ENCODE results near the gene MFSD11. TPM values are rescaled to one million over a fixed set of nuclear protein-coding genes. Genes with fewer than 3 reads are reported as not detected.

MFSD11 gene
- total RNA-seq, 1 donor from 2014 or later, result 31.1 TPM

- DNase-seq (ENCODE audit: low spot score), result no peak
- H3K27ac Mint-ChIP-seq (ENCODE audit: unreplicated experiment), result peak overlapping the region; percentile 97
- H3K36me3 Mint-ChIP-seq (ENCODE audit: low read depth), result no peaks in the 10 kb centered on the region
- no peaks in the 10 kb centered on the region for H3K27me3 Mint-ChIP-seq (ENCODE audit: low read depth)
- TF ChIP-seq CTCF (IDR thresholded peaks at IDR 0.05), result no peak
- peaks cover 78% of the 10 kb centered on the region for H3K4me1 Mint-ChIP-seq (ENCODE audit: low read depth)
- H3K9me3 Mint-ChIP-seq (ENCODE audit: low read depth), result no peaks in the 10 kb centered on the region
- peak overlapping the region; percentile 64 for H3K4me3 Mint-ChIP-seq (ENCODE audit: unreplicated experiment)
Observed at GRCh38 chr17:76700270-76700616, 37.7 kb upstream of the MFSD11 start.

GRCh38 chr17:76700617-76701470, 37.1 kb upstream of the MFSD11 start:
- H3K27ac Mint-ChIP-seq (ENCODE audit: unreplicated experiment), result peak overlapping the region; percentile 97
- no peaks in the 10 kb centered on the region for H3K36me3 Mint-ChIP-seq (ENCODE audit: low read depth)
- peaks cover 76% of the 10 kb centered on the region for H3K4me1 Mint-ChIP-seq (ENCODE audit: low read depth)
- peak overlapping the region; percentile 64 for H3K4me3 Mint-ChIP-seq (ENCODE audit: unreplicated experiment)
- no peaks in the 10 kb centered on the region for H3K9me3 Mint-ChIP-seq (ENCODE audit: low read depth)
- no peak for DNase-seq (ENCODE audit: low spot score)
- no peak for TF ChIP-seq CTCF (IDR thresholded peaks at IDR 0.05)
- no peaks in the 10 kb centered on the region for H3K27me3 Mint-ChIP-seq (ENCODE audit: low read depth)

GRCh38 chr17:76701471-76701967, 36.4 kb upstream of the MFSD11 start:
- no peaks in the 10 kb centered on the region for H3K27me3 Mint-ChIP-seq (ENCODE audit: low read depth)
- no peak for DNase-seq (ENCODE audit: low spot score)
- H3K36me3 Mint-ChIP-seq (ENCODE audit: low read depth), result no peaks in the 10 kb centered on the region
- TF ChIP-seq CTCF (IDR thresholded peaks at IDR 0.05), result no peak
- H3K9me3 Mint-ChIP-seq (ENCODE audit: low read depth), result no peaks in the 10 kb centered on the region
- peak overlapping the region; percentile 64 for H3K4me3 Mint-ChIP-seq (ENCODE audit: unreplicated experiment)
- peaks cover 74% of the 10 kb centered on the region for H3K4me1 Mint-ChIP-seq (ENCODE audit: low read depth)
- peak overlapping the region; percentile 97 for H3K27ac Mint-ChIP-seq (ENCODE audit: unreplicated experiment)

GRCh38 chr17:76702076-76702475, 35.8 kb upstream of the MFSD11 start:
- peaks cover 73% of the 10 kb centered on the region for H3K4me1 Mint-ChIP-seq (ENCODE audit: low read depth)

More at GRCh38 chr17:76702076-76702475, 35.8 kb upstream of the MFSD11 start:
- no peak overlapping the region for H3K4me3 Mint-ChIP-seq (ENCODE audit: unreplicated experiment)
- H3K9me3 Mint-ChIP-seq (ENCODE audit: low read depth), result no peaks in the 10 kb centered on the region
- no peak for DNase-seq (ENCODE audit: low spot score)
- H3K36me3 Mint-ChIP-seq (ENCODE audit: low read depth), result no peaks in the 10 kb centered on the region
- peak overlapping the region; percentile 97 for H3K27ac Mint-ChIP-seq (ENCODE audit: unreplicated experiment)
- TF ChIP-seq CTCF (IDR thresholded peaks at IDR 0.05), result no peak
- H3K27me3 Mint-ChIP-seq (ENCODE audit: low read depth), result no peaks in the 10 kb centered on the region
